Measurements from ENCODE around the gene MCM10.

MCM10 gene

GRCh38 chr10:13167568-13167967 is 6.2 kb downstream of the MCM10 start:
- DNase-seq = no peak

DNA sequence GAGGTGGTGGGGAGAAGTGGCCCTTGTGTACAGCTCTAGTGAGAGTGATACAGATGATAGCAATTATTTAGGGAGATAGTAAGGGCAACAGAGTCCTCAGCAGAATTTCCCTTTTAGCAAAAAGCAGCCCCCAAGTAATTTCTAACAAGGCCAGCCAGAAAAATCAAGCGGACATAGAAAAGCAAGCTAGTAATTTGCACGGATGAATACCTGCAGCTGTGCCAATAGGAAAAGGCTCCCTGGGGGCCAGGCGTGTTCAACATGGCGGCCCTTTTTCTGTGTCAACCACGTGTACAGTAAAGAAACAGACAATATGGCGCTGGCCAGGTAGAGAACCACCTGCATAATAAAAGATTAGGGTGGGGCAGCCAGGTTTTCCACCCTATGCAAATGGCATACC is 7.4 kb downstream of the MCM10 start:
- no peak for DNase-seq

DNA sequence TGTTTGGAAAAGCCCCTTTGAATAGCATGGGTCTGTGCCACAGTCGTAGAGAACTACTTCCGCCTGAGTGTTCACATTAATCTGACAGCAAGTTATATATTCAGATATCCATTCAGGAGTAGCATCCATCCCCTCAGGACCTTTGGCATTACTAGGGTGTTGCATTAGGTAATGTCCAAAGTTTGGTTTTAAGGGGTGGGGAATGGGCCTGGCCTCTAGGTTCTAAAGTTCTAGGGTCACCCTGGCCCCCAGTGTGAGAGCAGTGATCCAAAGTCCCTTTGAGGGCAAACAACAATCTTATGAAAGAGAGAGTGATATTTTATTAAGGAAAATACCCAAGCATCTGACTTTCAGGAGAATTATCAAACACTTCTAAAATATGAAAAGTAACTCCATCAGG is 12.3 kb downstream of the MCM10 start:
- no peak for DNase-seq

- no peak for DNase-seq
Measured at GRCh38 chr10:13180788-13181187, 19.4 kb downstream of the MCM10 start.

- DNase-seq = no peak
Measured at GRCh38 chr10:13182424-13182823, 21.1 kb downstream of the MCM10 start.

- no peak for DNase-seq
Measured at GRCh38 chr10:13183625-13184024, 22.3 kb downstream of the MCM10 start.

DNA sequence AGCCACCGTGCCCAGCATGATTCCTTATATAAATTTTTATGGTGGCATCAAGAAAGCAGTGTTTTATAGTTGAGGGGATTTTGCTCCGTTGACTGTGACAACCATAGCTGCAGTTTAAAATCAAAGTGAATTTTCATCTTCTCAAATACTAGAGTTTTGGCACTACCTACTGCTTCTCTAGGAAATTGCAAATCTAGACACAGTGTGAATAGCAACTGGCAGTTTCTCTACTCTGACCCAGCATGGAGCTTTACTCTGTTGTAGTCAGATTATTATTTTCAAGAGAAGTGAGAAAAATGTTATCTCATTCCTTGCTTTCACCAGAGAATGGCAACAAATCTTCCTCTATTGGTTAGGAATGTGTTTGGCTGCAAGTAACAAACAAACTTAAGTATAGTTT is 22.9 kb downstream of the MCM10 start:
- no peak for DNase-seq

GRCh38 chr10:13184730-13185514 is 23.6 kb downstream of the MCM10 start:
- DNase-seq = no peak

- DNase-seq = no peak
Measured at GRCh38 chr10:13187135-13187534, 25.8 kb downstream of the MCM10 start.

DNA sequence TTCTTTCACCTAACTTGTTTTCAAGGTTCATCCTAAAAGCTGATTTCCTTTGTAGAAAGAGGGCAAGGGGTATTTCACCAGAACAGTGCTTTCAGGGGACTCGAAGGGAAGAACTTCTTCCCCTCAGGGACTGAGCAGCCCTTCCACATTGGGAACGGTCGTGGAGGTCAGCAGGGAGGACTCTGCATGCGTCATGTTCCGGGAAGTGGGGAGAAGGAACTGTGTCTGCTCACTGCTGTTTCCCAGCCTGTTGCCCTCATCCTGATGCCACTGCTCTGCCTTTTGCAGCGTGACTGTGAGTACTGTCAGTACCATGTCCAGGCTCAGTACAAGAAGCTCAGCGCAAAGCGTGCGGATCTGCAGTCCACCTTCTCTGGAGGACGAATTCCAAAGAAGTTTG is 27.2 kb downstream of the MCM10 start:
- no peak for DNase-seq

GRCh38 chr10:13189961-13190360 is 28.6 kb downstream of the MCM10 start:
- no peak for DNase-seq

DNA sequence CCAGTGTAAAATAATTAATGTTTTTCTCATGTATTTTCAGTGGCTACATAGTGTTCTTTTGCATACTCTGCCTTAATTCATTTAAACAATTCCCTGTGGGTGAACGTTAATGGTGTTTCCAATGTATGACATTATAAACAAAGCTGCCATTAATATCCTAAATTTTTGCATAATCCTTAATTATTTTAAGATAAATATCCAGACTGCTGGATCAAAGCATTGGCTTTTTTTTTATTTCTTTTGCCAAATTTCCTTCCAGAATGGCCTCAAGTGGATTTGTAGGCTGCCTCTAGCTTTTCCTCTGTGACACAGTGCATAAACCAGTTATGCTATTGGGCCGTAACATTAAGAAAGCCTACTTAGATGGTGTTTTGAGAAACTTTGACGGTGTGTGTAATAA is 29.5 kb downstream of the MCM10 start:
- DNase-seq = no peak

DNA sequence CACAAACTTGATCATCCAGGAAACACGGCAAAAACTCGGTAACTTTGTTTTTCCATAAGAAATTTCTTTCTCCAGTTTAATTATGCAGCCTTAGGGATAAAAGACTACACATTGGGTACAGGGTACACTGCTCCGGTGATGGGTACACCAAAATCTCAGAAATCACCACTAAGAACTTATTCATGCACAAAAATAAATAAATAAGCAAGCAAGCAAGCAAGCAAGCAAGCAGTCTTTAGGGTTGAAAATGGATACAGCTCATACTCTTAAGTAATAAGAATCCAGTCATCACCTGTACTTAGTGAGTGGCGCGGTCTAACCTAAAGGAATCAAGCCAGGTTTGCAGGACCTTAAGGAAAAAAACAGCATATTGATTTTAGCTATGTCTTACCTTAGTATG is 30.0 kb downstream of the MCM10 start:
- no peak for DNase-seq

GRCh38 chr10:13193637-13194036 is 32.3 kb downstream of the MCM10 start:
- DNase-seq = no peak

DNA sequence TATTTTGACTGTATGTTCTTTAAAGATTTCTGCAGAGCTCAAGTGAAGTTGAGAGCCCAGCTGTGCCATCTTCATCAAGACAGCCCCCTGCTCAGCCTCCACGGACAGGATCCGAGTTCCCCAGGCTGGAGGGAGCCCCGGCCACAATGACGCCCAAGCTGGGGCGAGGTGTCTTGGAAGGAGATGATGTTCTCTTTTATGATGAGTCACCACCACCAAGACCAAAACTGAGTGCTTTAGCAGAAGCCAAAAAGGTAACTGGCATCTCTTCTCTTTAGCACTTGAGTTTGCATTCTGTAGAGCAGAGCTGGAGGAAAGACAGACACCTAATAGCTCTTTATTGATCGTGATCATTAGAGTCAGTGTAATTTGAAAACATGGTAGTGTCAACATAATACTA is 33.7 kb downstream of the MCM10 start:
- DNase-seq = no peak

DNA sequence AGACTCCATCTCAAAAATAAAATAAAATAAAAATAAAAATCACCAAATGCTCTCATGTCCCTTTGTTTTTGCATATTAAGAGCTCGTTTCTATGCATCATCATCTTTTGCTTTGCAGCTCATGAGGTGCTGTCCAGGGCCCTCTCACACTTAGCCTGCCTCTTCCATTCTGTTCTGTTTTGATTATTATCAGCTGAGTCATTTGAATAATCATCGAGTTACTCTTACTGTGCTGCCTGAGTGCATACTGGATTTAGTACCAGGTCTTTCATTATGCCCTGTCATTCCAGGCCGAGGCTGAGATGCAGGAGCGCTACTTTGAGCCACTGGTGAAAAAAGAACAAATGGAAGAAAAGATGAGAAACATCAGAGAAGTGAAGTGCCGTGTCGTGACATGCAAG is 39.8 kb downstream of the MCM10 start:
- DNase-seq = peak; percentile 8

DNA sequence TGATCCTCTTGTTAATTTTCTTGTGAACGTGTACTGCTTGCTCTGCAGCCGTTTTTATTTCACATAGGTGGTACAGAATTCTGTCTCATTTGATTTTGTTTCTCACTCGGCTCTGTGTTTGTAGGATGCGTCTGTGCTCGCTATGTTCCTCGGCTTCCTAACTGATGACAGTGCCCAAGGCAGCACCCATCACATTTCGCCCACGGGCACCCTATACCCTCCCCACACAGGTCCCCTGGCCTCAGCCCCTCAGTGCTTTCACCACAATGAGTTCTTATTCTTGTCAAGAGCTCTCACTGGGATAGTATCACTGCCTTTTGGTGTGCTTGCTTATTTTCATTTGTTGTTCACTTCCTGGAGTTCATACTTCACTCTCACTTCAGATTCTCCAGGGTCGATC is 44.7 kb downstream of the MCM10 start:
- no peak for DNase-seq

- DNase-seq = peak; percentile 67
Measured at GRCh38 chr10:13206546-13207443, 45.4 kb downstream of the MCM10 start.

DNA sequence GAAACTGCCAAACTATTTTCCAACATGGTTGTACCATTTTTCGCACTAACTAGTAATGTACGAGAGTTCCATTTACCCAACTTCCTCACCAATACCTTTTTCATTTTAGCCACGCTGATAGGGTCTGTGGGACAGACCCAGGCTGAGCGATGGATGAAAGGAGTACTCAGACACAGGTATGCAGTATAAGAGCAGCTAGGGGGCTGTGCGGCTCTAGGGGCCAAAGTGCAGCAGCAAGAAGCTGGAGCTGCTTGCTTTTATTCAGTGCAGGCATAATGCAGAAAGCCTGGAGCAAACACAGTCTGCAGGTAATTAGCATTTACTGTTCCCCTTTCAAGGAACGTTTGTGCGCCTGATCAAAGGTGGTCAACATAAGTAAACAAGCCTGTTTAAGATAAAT is 51.8 kb downstream of the MCM10 start:
- DNase-seq = no peak

GRCh38 chr10:13218878-13219277 is 57.5 kb downstream of the MCM10 start:
- no peak for DNase-seq

- peak; percentile 70 for DNase-seq
Measured at GRCh38 chr10:13219685-13220670, 58.6 kb downstream of the MCM10 start.

GRCh38 chr10:13221572-13221971 is 60.2 kb downstream of the MCM10 start:
- DNase-seq = no peak

DNA sequence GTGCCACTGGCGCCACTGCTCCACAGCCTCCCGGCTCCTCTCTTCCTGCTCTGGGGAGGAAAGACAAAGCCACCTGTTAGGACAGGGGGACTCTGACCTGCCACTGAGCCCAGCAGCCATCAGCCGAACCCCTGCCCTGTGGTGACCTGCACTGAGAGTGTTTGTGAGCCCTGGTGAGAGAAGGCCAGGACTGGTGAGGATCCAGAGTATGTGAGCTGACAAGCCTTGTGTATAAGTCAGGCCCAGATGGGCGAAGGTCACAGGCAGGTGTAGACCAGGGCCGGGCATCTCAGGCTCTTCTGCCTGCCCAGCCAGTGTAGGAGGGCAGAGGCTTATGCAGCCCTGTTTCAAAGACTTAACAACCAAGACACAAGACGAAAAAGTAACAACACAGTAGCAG is 60.8 kb downstream of the MCM10 start:
- DNase-seq = no peak
